Fibroblast of lung (primary cell): ENCODE data around the gene SPATA2. TPM values are rescaled to one million over a fixed set of nuclear protein-coding genes. Genes with fewer than 3 reads are reported as not detected.

Experiments used
- DNase-seq, 2 donors: peaks; one replicate each; pipeline versions ENCODE4 v3.0.0 to v3.0.0-alpha.2; 2010; ENCODE audit warnings: low read depth in 2 of 2
- H2AFZ ChIP-seq: 2 replicates; pipeline ENCODE4 v1.5.1; 2012; ENCODE audit warnings: low read length, control low read depth, inconsistent platforms
- H3K27ac ChIP-seq: 2 replicates; pipeline ENCODE4 v1.5.1; 2011; ENCODE audit warnings: low read length, control low read depth; ENCODE audit not compliant: insufficient read depth
- H3K27me3 ChIP-seq: 2 replicates; pipeline ENCODE4 v1.5.1; 2011; ENCODE audit warnings: mild to moderate bottlenecking, low read length; ENCODE audit not compliant: control insufficient read depth, insufficient read depth
- H3K36me3 ChIP-seq: 2 replicates; pipeline ENCODE4 v1.5.1; 2011; ENCODE audit warnings: low read length; ENCODE audit not compliant: control insufficient read depth, insufficient read depth
- H3K4me1 ChIP-seq: 2 replicates; pipeline ENCODE4 v1.5.1; 2011; ENCODE audit warnings: low read length; ENCODE audit not compliant: control insufficient read depth, insufficient read depth; ENCODE audit errors: extremely low read depth
- H3K4me2 ChIP-seq: 2 replicates; pipeline ENCODE4 v1.5.1; 2011; ENCODE audit warnings: low read length, control low read depth; ENCODE audit not compliant: insufficient read depth; ENCODE audit errors: extremely low read depth
- H3K4me3 ChIP-seq, 4 experiments: fragments of 200-600 bp in 1 of 4; sonication (generic) in 1 of 4; replicated peaks in 1 of 4; 2 replicates each; pipeline ENCODE4 v1.5.1; 2011 to 2016; ENCODE audit warnings: low read length in 4 of 4, low read depth in 3 of 4, mild to moderate bottlenecking in 3 of 4, control low read depth in 2 of 4, inconsistent platforms in 1 of 4, mixed read lengths in 1 of 4; ENCODE audit not compliant: insufficient read depth in 1 of 4; ENCODE audit errors: control extremely low read depth in 1 of 4
- H3K79me2 ChIP-seq: 2 replicates; pipeline ENCODE4 v1.5.1; 2012; ENCODE audit warnings: mild to moderate bottlenecking, low read length, inconsistent platforms; ENCODE audit not compliant: control insufficient read depth, insufficient read depth
- H3K9ac ChIP-seq: 2 replicates; pipeline ENCODE4 v1.5.1; 2011; ENCODE audit warnings: mild to moderate bottlenecking, low read length, control low read depth; ENCODE audit not compliant: insufficient read depth
- H3K9me3 ChIP-seq: 2 replicates; pipeline ENCODE4 v1.5.1; 2012; ENCODE audit warnings: low read depth, low read length; ENCODE audit not compliant: control insufficient read depth, insufficient read depth
- H4K20me1 ChIP-seq: 2 replicates; pipeline ENCODE4 v1.5.1; 2011; ENCODE audit warnings: low read length; ENCODE audit not compliant: control insufficient read depth, insufficient read depth; ENCODE audit errors: extremely low read depth
- EZH2 ChIP-seq: IDR thresholded peaks from 2 replicates; pipeline ENCODE4 v1.5.1; 2012; ENCODE audit warnings: low read length, control low read depth, mild to moderate bottlenecking; ENCODE audit errors: missing control alignments
- polyA plus RNA-seq, 2 donors: library from polyadenylated mRNA; depleted of rRNA in 1 of 2; stranded (reverse) in 1 of 2; unstranded in 1 of 2; fragments of >200 nt; gene quantifications; 2 replicates each; pipeline ENCODE4 v1.2.1, GENCODE V29; 2011 to 2012; ENCODE audit warnings: missing spikeins in 1 of 2
- total RNA-seq: library from RNA; depleted of rRNA; stranded (reverse); fragments of >200 nt; gene quantifications from 2 replicates; pipeline ENCODE4 v1.2.1, GENCODE V29; 2014
- TF ChIP-seq, protein P1 (sequence below), 2 donors: IDR thresholded peaks in 1 of 2; conservative IDR thresholded peaks in 1 of 2; 1 replicate in 1 of 2; 2 replicates in 1 of 2; pipeline ENCODE4 v1.5.1; 2011 to 2012; ENCODE audit warnings: low read length in 2 of 2, control low read depth in 1 of 2, inconsistent platforms in 1 of 2, low read depth in 1 of 2, mild to moderate bottlenecking in 1 of 2

SPATA2 gene
- total and polyA plus RNA-seq, 2 donors (not counting 1 experiment from before 2014, with no cell fraction given): 2.0 to 3.6 TPM

DNA sequence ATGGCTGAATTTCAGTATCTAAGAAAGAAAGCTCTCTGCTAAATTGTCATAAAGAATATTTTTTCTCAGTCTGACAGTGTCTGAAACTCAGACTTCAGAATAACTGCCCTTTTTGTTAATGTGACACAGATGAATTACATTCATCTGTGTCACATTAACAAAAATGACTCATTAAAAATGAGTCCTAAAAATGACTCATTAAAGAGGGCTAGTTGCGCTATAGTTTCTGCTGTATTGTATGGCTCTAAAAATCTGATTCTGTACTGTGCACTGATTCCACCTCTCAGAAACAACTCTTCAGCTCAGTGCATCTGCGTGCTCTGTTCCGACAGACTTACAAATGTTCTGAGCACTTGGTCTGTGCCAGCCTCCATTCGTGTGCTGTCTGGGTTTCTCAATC, 35.8 kb upstream of the SPATA2 start:
- Histone ChIP-seq H3K27me3 (no peaks in the 10 kb centered on the region), H3K36me3 (peaks cover 22% of the 10 kb centered on the region), H3K4me2 (peak overlapping the region; percentile 34), H3K9ac (no peak overlapping the region), H3K4me3 (no peak overlapping the region), H2AFZ (no peak overlapping the region), H3K79me2 (peaks cover 8% of the 10 kb centered on the region), H3K9me3 (no peaks in the 10 kb centered on the region), H3K27ac (peak overlapping the region; percentile 39), H4K20me1 (no peaks in the 10 kb centered on the region), H3K4me1 (peaks cover 29% of the 10 kb centered on the region)
- DNase-seq: peak; percentile 77 to 78
- TF ChIP-seq EZH2: no peak
- TF ChIP-seq, protein P1, sequence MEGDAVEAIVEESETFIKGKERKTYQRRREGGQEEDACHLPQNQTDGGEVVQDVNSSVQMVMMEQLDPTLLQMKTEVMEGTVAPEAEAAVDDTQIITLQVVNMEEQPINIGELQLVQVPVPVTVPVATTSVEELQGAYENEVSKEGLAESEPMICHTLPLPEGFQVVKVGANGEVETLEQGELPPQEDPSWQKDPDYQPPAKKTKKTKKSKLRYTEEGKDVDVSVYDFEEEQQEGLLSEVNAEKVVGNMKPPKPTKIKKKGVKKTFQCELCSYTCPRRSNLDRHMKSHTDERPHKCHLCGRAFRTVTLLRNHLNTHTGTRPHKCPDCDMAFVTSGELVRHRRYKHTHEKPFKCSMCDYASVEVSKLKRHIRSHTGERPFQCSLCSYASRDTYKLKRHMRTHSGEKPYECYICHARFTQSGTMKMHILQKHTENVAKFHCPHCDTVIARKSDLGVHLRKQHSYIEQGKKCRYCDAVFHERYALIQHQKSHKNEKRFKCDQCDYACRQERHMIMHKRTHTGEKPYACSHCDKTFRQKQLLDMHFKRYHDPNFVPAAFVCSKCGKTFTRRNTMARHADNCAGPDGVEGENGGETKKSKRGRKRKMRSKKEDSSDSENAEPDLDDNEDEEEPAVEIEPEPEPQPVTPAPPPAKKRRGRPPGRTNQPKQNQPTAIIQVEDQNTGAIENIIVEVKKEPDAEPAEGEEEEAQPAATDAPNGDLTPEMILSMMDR (conservative IDR thresholded peaks at IDR 0.05 in 1 of 2, IDR thresholded peaks at IDR 0.05 in 1 of 2; ENCODE audit: low read depth in 1 of 2, low read length in 2 of 2): no peak

DNA sequence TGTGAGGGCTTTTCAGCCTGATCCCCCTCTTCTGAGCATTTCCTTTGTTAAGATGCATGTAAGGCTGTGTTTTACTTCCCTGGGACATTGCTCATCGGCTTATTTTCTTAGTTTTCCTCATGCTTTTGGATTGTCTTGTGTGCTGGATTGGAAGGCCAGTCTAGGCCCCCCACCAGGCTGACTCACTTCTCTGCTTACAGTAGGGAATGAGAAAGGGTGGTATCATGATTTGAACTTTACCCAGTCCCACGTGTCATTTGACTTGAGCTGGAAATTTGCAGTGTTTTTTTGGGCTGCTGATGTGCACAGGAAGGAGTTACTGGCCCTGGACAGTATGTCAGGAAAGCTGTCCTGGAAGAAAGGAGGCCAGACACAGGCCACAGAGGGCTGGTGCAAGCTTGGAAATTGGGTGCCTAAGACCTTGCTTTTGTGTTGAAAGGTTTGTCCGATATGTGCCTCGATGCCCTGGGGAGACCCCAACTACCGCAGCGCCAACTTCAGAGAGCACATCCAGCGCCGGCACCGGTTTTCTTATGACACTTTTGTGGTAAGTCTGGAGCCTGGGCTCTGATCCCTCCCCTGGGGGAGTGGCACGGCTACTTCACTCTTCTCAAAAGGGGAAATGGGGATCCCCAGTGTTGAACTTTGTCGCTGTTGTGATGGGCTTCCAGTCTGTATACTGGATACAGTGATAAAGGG, 33.6 kb upstream of the SPATA2 start:
- Histone ChIP-seq H3K4me3 (no peak overlapping the region), H3K36me3 (peaks cover 20% of the 10 kb centered on the region), H2AFZ (no peak overlapping the region), H3K27ac (peak overlapping the region; percentile 86), H3K27me3 (no peaks in the 10 kb centered on the region), H4K20me1 (no peaks in the 10 kb centered on the region), H3K79me2 (peaks cover 23% of the 10 kb centered on the region), H3K9me3 (no peaks in the 10 kb centered on the region), H3K4me1 (peaks cover 29% of the 10 kb centered on the region), H3K4me2 (peak overlapping the region; percentile 51), H3K9ac (peak overlapping the region; percentile 37)
- DNase-seq: peak; percentile 92 to 98
- TF ChIP-seq EZH2: no peak
- TF ChIP-seq, protein P1 (conservative IDR thresholded peaks at IDR 0.05 in 1 of 2, IDR thresholded peaks at IDR 0.05 in 1 of 2; ENCODE audit: low read depth in 1 of 2, low read length in 2 of 2): no peak

DNA sequence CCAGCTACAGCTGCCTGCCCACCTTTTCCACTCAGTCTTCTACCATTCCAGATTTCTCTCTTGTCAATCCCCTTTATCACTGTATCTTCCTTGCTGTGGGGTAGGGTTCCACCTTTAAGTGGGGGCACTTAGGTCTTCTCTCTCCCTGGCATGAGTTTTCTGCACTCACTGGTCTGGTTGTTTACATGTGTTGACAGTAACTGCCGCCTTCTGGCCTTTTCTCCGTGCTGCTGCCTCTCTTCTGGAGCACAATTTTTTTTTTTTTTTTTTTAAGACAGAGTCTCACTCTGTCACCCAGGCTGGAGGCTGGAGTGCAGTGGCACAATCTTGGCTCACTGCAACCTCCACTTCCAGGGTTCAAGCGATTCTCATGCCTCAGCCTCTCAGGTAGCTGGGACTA, 32.8 kb upstream of the SPATA2 start:
- Histone ChIP-seq H3K4me2 (no peak overlapping the region), H3K9me3 (no peaks in the 10 kb centered on the region), H3K9ac (no peak overlapping the region)

More for the DNA sequence above, 32.8 kb upstream of the SPATA2 start:
- peak overlapping the region; percentile 86 for H3K27ac ChIP-seq
- peaks cover 26% of the 10 kb centered on the region for H3K79me2 ChIP-seq
- H2AFZ ChIP-seq: no peak overlapping the region
- no peaks in the 10 kb centered on the region for H4K20me1 ChIP-seq
- no peaks in the 10 kb centered on the region for H3K27me3 ChIP-seq
- H3K4me1 ChIP-seq: peaks cover 29% of the 10 kb centered on the region
- no peak for DNase-seq
- H3K4me3 ChIP-seq: no peak overlapping the region
- TF ChIP-seq, protein P1 (conservative IDR thresholded peaks at IDR 0.05 in 1 of 2, IDR thresholded peaks at IDR 0.05 in 1 of 2; ENCODE audit: low read depth in 1 of 2, low read length in 2 of 2): no peak
- TF ChIP-seq EZH2: no peak
- H3K36me3 ChIP-seq: peaks cover 18% of the 10 kb centered on the region
